Measurements from ENCODE around the gene OLR1. TPM values are rescaled to one million over a fixed set of nuclear protein-coding genes. Genes with fewer than 3 reads are reported as not detected.

OLR1 gene
- total RNA-seq, 4 donors from 2014 or later = not detected

GRCh38 chr12:10214136-10214894 lies 42.4 kb upstream of the OLR1 start:
- no peak for DNase-seq (ENCODE audit: low spot score in 2 of 2)
- 35% methylated on average over 10 of the region's 10 CpGs for WGBS, 2 donors
- H3K4me3 ChIP-seq (ENCODE audit: low read depth, poor library complexity, severe bottlenecking) = peak overlapping the region; percentile 90
- no peak for TF ChIP-seq CTCF (IDR thresholded peaks at IDR 0.05)
- no peak for TF ChIP-seq POLR2A (IDR thresholded peaks at IDR 0.05)
- intact Hi-C loops (cut with DNase I; ENCODE audit: low total_unique reads) = no loop called here

- 1% methylated on average over 39 to 47 of the region's 47 CpGs for WGBS, 2 donors
- peak overlapping the region; percentile 90 for H3K4me3 ChIP-seq (ENCODE audit: low read depth, poor library complexity, severe bottlenecking)
- peak; percentile 81 to 96 for DNase-seq (ENCODE audit: low spot score in 2 of 2)
- intact Hi-C loops (cut with DNase I; ENCODE audit: low total_unique reads) = no loop called here
- TF ChIP-seq POLR2A (IDR thresholded peaks at IDR 0.05) (peak in 1 of 2 donors; percentile 43), CTCF (IDR thresholded peaks at IDR 0.05) (no peak)
Measured at GRCh38 chr12:10213168-10214135, 41.5 kb upstream of the OLR1 start.

- TF ChIP-seq POLR2A (IDR thresholded peaks at IDR 0.05) = peak in 1 of 2 donors; percentile 59
- no peak for TF ChIP-seq CTCF (IDR thresholded peaks at IDR 0.05)
- DNase-seq (ENCODE audit: low spot score in 2 of 2) = peak; percentile 85 to 97
- intact Hi-C loops (cut with DNase I; ENCODE audit: low total_unique reads) = no loop called here
- 1% methylated on average over 35 of the region's 35 CpGs for WGBS, 2 donors
- H3K4me3 ChIP-seq (ENCODE audit: low read depth, poor library complexity, severe bottlenecking) = peak within 1 kb of the TSS; percentile 90
Measured at GRCh38 chr12:10212739-10213131, 40.8 kb upstream of the OLR1 start, which contains the start of gene GABARAPL1. Gene GABARAPL1, plus strand, starts transcription at chr12:10212877. Its CDS starts 253 bp downstream, at chr12:10213130.

- peak in 1 of 2 donors; percentile 8 for TF ChIP-seq POLR2A (IDR thresholded peaks at IDR 0.05)
- TF ChIP-seq CTCF (IDR thresholded peaks at IDR 0.05) = no peak
- no peak overlapping the region for H3K4me3 ChIP-seq (ENCODE audit: low read depth, poor library complexity, severe bottlenecking)
- WGBS, 2 donors = 28 to 33% methylated on average over 40 of the region's 40 CpGs
- DNase-seq (ENCODE audit: low spot score in 2 of 2) = peak; percentile 97 to 99
- intact Hi-C loops (cut with DNase I; ENCODE audit: low total_unique reads) = no loop called here
Measured at GRCh38 chr12:10211940-10212738, 40.2 kb upstream of the OLR1 start.

All from lower leg skin (tissue), 4 donors.